Osteocyte (in vitro differentiated cells): ENCODE results near the gene DLGAP4. TPM values are rescaled to one million over a fixed set of nuclear protein-coding genes. Genes with fewer than 3 reads are reported as not detected.

Source experiments
- DNase-seq: peaks from one replicate; pipeline ENCODE4 v3.0.0; 2021; ENCODE audit warnings: mixed read lengths; ENCODE audit not compliant: unreplicated experiment; ENCODE audit errors: extremely low spot score
- H3K27ac Mint-ChIP-seq: one replicate; pipeline ENCODE4 v1.8.0; 2021; ENCODE audit warnings: mild to moderate bottlenecking, mixed read lengths; ENCODE audit not compliant: unreplicated experiment
- H3K27me3 Mint-ChIP-seq: one replicate; pipeline ENCODE4 v1.8.0; 2021; ENCODE audit warnings: mixed read lengths; ENCODE audit not compliant: unreplicated experiment
- H3K36me3 Mint-ChIP-seq: one replicate; pipeline ENCODE4 v1.8.0; 2021; ENCODE audit warnings: mixed read lengths; ENCODE audit not compliant: unreplicated experiment
- H3K4me1 Mint-ChIP-seq: one replicate; pipeline ENCODE4 v1.8.0; 2021; ENCODE audit warnings: mixed read lengths; ENCODE audit not compliant: unreplicated experiment
- H3K4me3 Mint-ChIP-seq: one replicate; pipeline ENCODE4 v1.8.0; 2021; ENCODE audit warnings: mild to moderate bottlenecking, moderate library complexity, mixed read lengths; ENCODE audit not compliant: unreplicated experiment
- H3K9me3 Mint-ChIP-seq: one replicate; pipeline ENCODE4 v1.8.0; 2021; ENCODE audit warnings: mixed read lengths; ENCODE audit not compliant: unreplicated experiment
- CTCF ChIP-seq: fragments of 200-600 bp; sonication (generic); IDR thresholded peaks from 2 replicates; pipeline ENCODE4 v1.5.0; 2021; ENCODE audit warnings: antibody characterized with exemption, mild to moderate bottlenecking, moderate library complexity
- total RNA-seq: library from RNA; stranded (reverse); gene quantifications from 2 replicates; pipeline ENCODE4 v1.2.1, GENCODE V29; 2021

DLGAP4 gene
- total RNA-seq, 1 donor from 2014 or later = 134 TPM

- Mint-ChIP-seq H3K36me3 (no peaks in the 10 kb centered on the region), H3K4me3 (no peak overlapping the region), H3K27ac (no peak overlapping the region), H3K9me3 (peaks cover 4% of the 10 kb centered on the region), H3K27me3 (peaks cover 38% of the 10 kb centered on the region), H3K4me1 (no peaks in the 10 kb centered on the region)
- no peak for TF ChIP-seq CTCF
- DNase-seq = no peak
These were observed 95.0 kb downstream of the DLGAP4 start for GRCh38 chr20:36400909-36401735.

- peaks cover 4% of the 10 kb centered on the region for H3K9me3 Mint-ChIP-seq
- DNase-seq = no peak
- H3K4me1 Mint-ChIP-seq = no peaks in the 10 kb centered on the region
- H3K27ac Mint-ChIP-seq = no peak overlapping the region
- no peaks in the 10 kb centered on the region for H3K36me3 Mint-ChIP-seq
- H3K27me3 Mint-ChIP-seq = peaks cover 42% of the 10 kb centered on the region
- TF ChIP-seq CTCF = no peak
- H3K4me3 Mint-ChIP-seq = no peak overlapping the region
These were observed 96.6 kb downstream of the DLGAP4 start for GRCh38 chr20:36402708-36403107.

- no peak overlapping the region for H3K27ac Mint-ChIP-seq
- no peaks in the 10 kb centered on the region for H3K4me1 Mint-ChIP-seq
- H3K27me3 Mint-ChIP-seq = peaks cover 36% of the 10 kb centered on the region
- H3K4me3 Mint-ChIP-seq = no peak overlapping the region
- H3K9me3 Mint-ChIP-seq = peaks cover 4% of the 10 kb centered on the region
- H3K36me3 Mint-ChIP-seq = no peaks in the 10 kb centered on the region
- no peak for TF ChIP-seq CTCF
- DNase-seq = no peak
These were observed 98.4 kb downstream of the DLGAP4 start for GRCh38 chr20:36404435-36404978.

GRCh38 chr20:36405255-36405654 is 99.1 kb downstream of the DLGAP4 start:
- no peaks in the 10 kb centered on the region for H3K4me1 Mint-ChIP-seq
- no peak overlapping the region for H3K27ac Mint-ChIP-seq
- peaks cover 4% of the 10 kb centered on the region for H3K9me3 Mint-ChIP-seq
- H3K4me3 Mint-ChIP-seq = no peak overlapping the region
- no peak for TF ChIP-seq CTCF
- peaks cover 37% of the 10 kb centered on the region for H3K27me3 Mint-ChIP-seq
- H3K36me3 Mint-ChIP-seq = no peaks in the 10 kb centered on the region
- DNase-seq = no peak

- Mint-ChIP-seq H3K4me3 (no peak overlapping the region), H3K27ac (no peak overlapping the region), H3K36me3 (no peaks in the 10 kb centered on the region), H3K27me3 (peaks cover 32% of the 10 kb centered on the region), H3K4me1 (no peaks in the 10 kb centered on the region), H3K9me3 (peaks cover 4% of the 10 kb centered on the region)
- DNase-seq = no peak
- no peak for TF ChIP-seq CTCF
These were observed 101.1 kb downstream of the DLGAP4 start for GRCh38 chr20:36407199-36407733.
